ENCODE results near the gene C3. TPM values are rescaled to one million over a fixed set of nuclear protein-coding genes. Genes with fewer than 3 reads are reported as not detected.

C3 gene
- total RNA-seq, 1 donor from 2014 or later = 133 TPM

GRCh38 chr19:6743066-6743465 lies 22.6 kb upstream of the C3 start:
- Histone ChIP-seq H3K4me3 (peak overlapping the region; percentile 35), H3K27ac (replicated peaks) (peak overlapping the region; percentile 94), H3K4me1 (peaks cover 94% of the 10 kb centered on the region), H3K9me3 (replicated peaks) (no peaks in the 10 kb centered on the region), H3K36me3 (peaks cover 54% of the 10 kb centered on the region), H3K27me3 (ENCODE audit: low read depth) (no peaks in the 10 kb centered on the region)
- TF ChIP-seq CTCF (IDR thresholded peaks at IDR 0.05; ENCODE audit: borderline replicate concordance) = no peak
- intact Hi-C loops (cut with micrococcal nuclease) = no loop called here
- no peak for DNase-seq

- peaks cover 92% of the 10 kb centered on the region for H3K4me1 ChIP-seq
- no peaks in the 10 kb centered on the region for H3K27me3 ChIP-seq (ENCODE audit: low read depth)
- no peak for TF ChIP-seq CTCF (IDR thresholded peaks at IDR 0.05; ENCODE audit: borderline replicate concordance)
- DNase-seq = peak; percentile 70
- H3K4me3 ChIP-seq = peak overlapping the region; percentile 93
- H3K36me3 ChIP-seq = peaks cover 31% of the 10 kb centered on the region
- intact Hi-C loops (cut with micrococcal nuclease) = no loop called here
- H3K27ac ChIP-seq (replicated peaks) = peak overlapping the region; percentile 97
- no peaks in the 10 kb centered on the region for H3K9me3 ChIP-seq (replicated peaks)
Measured at GRCh38 chr19:6740589-6741343, 20.3 kb upstream of the C3 start.

GRCh38 chr19:6739883-6740588 lies 19.6 kb upstream of the C3 start:
- no peak for TF ChIP-seq CTCF (IDR thresholded peaks at IDR 0.05; ENCODE audit: borderline replicate concordance)
- Histone ChIP-seq H3K27me3 (ENCODE audit: low read depth) (no peaks in the 10 kb centered on the region), H3K9me3 (replicated peaks) (no peaks in the 10 kb centered on the region), H3K4me1 (peaks cover 92% of the 10 kb centered on the region), H3K4me3 (peak overlapping the region; percentile 93), H3K27ac (replicated peaks) (peak overlapping the region; percentile 97), H3K36me3 (peaks cover 24% of the 10 kb centered on the region)
- intact Hi-C loops (cut with micrococcal nuclease) = no loop called here
- DNase-seq = peak; percentile 57

GRCh38 chr19:6739390-6739882 lies 19.0 kb upstream of the C3 start, which contains the start of gene TRIP10:
TRIP10 (plus strand) TSS chr19:6739680; CDS start chr19:6739762, 82 bp downstream.
- no peak for TF ChIP-seq CTCF (IDR thresholded peaks at IDR 0.05; ENCODE audit: borderline replicate concordance)
- Histone ChIP-seq H3K9me3 (replicated peaks) (no peaks in the 10 kb centered on the region), H3K36me3 (peaks cover 23% of the 10 kb centered on the region), H3K27me3 (ENCODE audit: low read depth) (no peaks in the 10 kb centered on the region), H3K4me1 (peaks cover 88% of the 10 kb centered on the region), H3K27ac (replicated peaks) (peak within 1 kb of the TSS; percentile 97), H3K4me3 (peak within 1 kb of the TSS; percentile 93)
- DNase-seq = peak; percentile 89
- intact Hi-C loops (cut with micrococcal nuclease) = no loop called here

GRCh38 chr19:6738787-6739389 lies 18.4 kb upstream of the C3 start:
- peaks cover 17% of the 10 kb centered on the region for H3K36me3 ChIP-seq
- intact Hi-C loops (cut with micrococcal nuclease) = no loop called here
- peak overlapping the region; percentile 93 for H3K4me3 ChIP-seq
- no peak for TF ChIP-seq CTCF (IDR thresholded peaks at IDR 0.05; ENCODE audit: borderline replicate concordance)
- peaks cover 82% of the 10 kb centered on the region for H3K4me1 ChIP-seq
- peak overlapping the region; percentile 97 for H3K27ac ChIP-seq (replicated peaks)
- DNase-seq = peak; percentile 60
- H3K9me3 ChIP-seq (replicated peaks) = no peaks in the 10 kb centered on the region
- H3K27me3 ChIP-seq (ENCODE audit: low read depth) = no peaks in the 10 kb centered on the region

Data from left ventricle myocardium inferior (tissue), 1 donor.